Psoas muscle (tissue), 8 donors: ENCODE measurements around the gene KCNJ12. TPM values are rescaled to one million over a fixed set of nuclear protein-coding genes. Genes with fewer than 3 reads are reported as not detected.

Experiments
- ATAC-seq, 4 donors: fragments of 200-7000 bp; cut with Tn5 transposase; one replicate each; pipeline ENCODE4 v1.9.1; 2020; ENCODE audit warnings: moderate library complexity in 3 of 4, mild to moderate bottlenecking in 2 of 4
- DNase-seq, 2 donors: peaks; one replicate each; pipeline ENCODE4 v3.0.0-alpha.2; 2020
- H3K27ac ChIP-seq: fragments of 200-600 bp; one replicate; pipeline ENCODE4 v1.8.0; 2022
- H3K27me3 ChIP-seq, 3 donors: fragments of 200-600 bp in 1 of 3; one replicate each; pipeline versions ENCODE4 v1.6.1 to v1.8.0; 2013 to 2022; ENCODE audit warnings: low read length in 2 of 3, mild to moderate bottlenecking in 2 of 3, moderate library complexity in 1 of 3; ENCODE audit not compliant: insufficient read depth in 3 of 3
- H3K36me3 ChIP-seq, 2 donors: fragments of 200-600 bp in 1 of 2; one replicate each; pipeline versions ENCODE4 v1.6.1 to v1.8.0; 2013 to 2022; ENCODE audit warnings: low read depth in 1 of 2, mild to moderate bottlenecking in 1 of 2, moderate library complexity in 1 of 2; ENCODE audit not compliant: insufficient read depth in 1 of 2
- H3K4me1 ChIP-seq: fragments of 200-600 bp; one replicate; pipeline ENCODE4 v1.8.0; 2022
- H3K4me3 ChIP-seq: fragments of 200-600 bp; one replicate; pipeline ENCODE4 v1.8.0; 2022; ENCODE audit warnings: mild to moderate bottlenecking
- H3K9me3 ChIP-seq: fragments of 200-600 bp; one replicate; pipeline ENCODE4 v1.8.0; 2022
- CTCF ChIP-seq: fragments of 200-600 bp; IDR thresholded peaks from one replicate; pipeline ENCODE4 v1.8.0; 2022; ENCODE audit warnings: antibody characterized with exemption
- WGBS, 3 donors: extraction: QIAGEN DNeasy Blood & Tissue Kit; methylation state at CpG; one replicate each; pipeline versions ENCODE4 v1.1.6 to v1.1.7; 2013; 5-methylcytosine and 5-hydroxymethylcytosine counted together
- intact Hi-C, 2 donors: fragments of 100-400 bp; cut with DNase I; formaldehyde crosslinking; loops; one replicate each; pipeline versions ENCODE4 v1.11.0 to v1.14.2; 2022
- polyA plus RNA-seq, 3 donors: library from polyadenylated mRNA; stranded (reverse); fragments of 200-250 nt; gene quantifications; one replicate each; pipeline ENCODE4 v1.2.3, GENCODE V29; 2013
- total RNA-seq, 4 donors: library from RNA; stranded (reverse); fragmentation: NEBNext Ultra II Directional in 2 of 4; extraction: Animal tissue kit (Norgen Biotek cat#: 25700) in 2 of 4; gene quantifications; one replicate each; pipeline versions ENCODE4 v1.2.1 to v1.2.4, GENCODE V29; 2021 to 2023
- donor health status: healthy with polysubstance abuse.
- donor health status: DM: no; HTN: no; CAD: no; lungs with moderate emphysema.
- donor health status: Bipolar disorder and iron deficiency.
- donor health status: healthy.
- donor health status: DM: yes; HTN: yes; CAD: no.
- donor health status: DM: no; HTN: no; CAD: no.
- donor health status: DM: no; HTN: no; CAD: no.
- donor health status: DM: yes; HTN: yes; CAD: no.

Gene KCNJ12
- total and polyA plus RNA-seq, 7 donors: 5.2 to 42.7 (median 19.3) TPM

- Histone ChIP-seq H3K4me1 (peaks cover 32% of the 10 kb centered on the region), H3K9me3 (no peaks in the 10 kb centered on the region), H3K4me3 (no peak overlapping the region), H3K27me3 (no peaks in the 10 kb centered on the region), H3K36me3 (no peaks in the 10 kb centered on the region), H3K27ac (peak overlapping the region; percentile 46)
- intact Hi-C loops: loop anchor here in 1 of 2 donors (5.0 to 10.0 kb wide), 2 partner anchors 38 to 60 kb away; no protein-coding TSS in a partner anchor
- 64 to 77% (median 73%) methylated on average over 7 of the region's 7 CpGs for WGBS, 3 donors
- ATAC-seq (no peak), DNase-seq (no peak)
- no peak for TF ChIP-seq CTCF
These were observed 996 bp upstream of the KCNJ12 start for GRCh38 chr17:21375162-21375560.

- Histone ChIP-seq H3K27ac (peak overlapping the region; percentile 46), H3K4me3 (peak overlapping the region; percentile 68), H3K4me1 (peaks cover 29% of the 10 kb centered on the region), H3K9me3 (no peaks in the 10 kb centered on the region), H3K36me3 (no peaks in the 10 kb centered on the region), H3K27me3 (no peaks in the 10 kb centered on the region)
- TF ChIP-seq CTCF: no peak
- intact Hi-C loops: loop anchor here in 1 of 2 donors (5.0 to 10.0 kb wide), 2 partner anchors 38 to 61 kb away; no protein-coding TSS in a partner anchor
- 31 to 44% (median 38%) methylated on average over 11 of the region's 11 CpGs for WGBS, 3 donors
- no peak for ATAC-seq
- DNase-seq: no peak
These were observed 438 bp upstream of the KCNJ12 start for GRCh38 chr17:21375757-21376080.

GRCh38 chr17:21376759-21377690, 868 bp downstream of the KCNJ12 start:
- peak; percentile 44 to 68 for DNase-seq
- no peaks in the 10 kb centered on the region for H3K27me3 ChIP-seq
- H3K9me3 ChIP-seq: no peaks in the 10 kb centered on the region
- intact Hi-C loops: loop anchor here in 1 of 2 donors (5.0 to 10.0 kb wide), 2 partner anchors 40 to 62 kb away; no protein-coding TSS in a partner anchor
- no peaks in the 10 kb centered on the region for H3K36me3 ChIP-seq
- TF ChIP-seq CTCF: no peak
- H3K4me1 ChIP-seq: peaks cover 24% of the 10 kb centered on the region
- ATAC-seq: peak in 3 of 4 donors; percentile 10 to 30 (median 25)
- peak overlapping the region; percentile 68 for H3K4me3 ChIP-seq
- peak overlapping the region; percentile 87 for H3K27ac ChIP-seq
- WGBS, 3 donors: 3 to 7% (median 4%) methylated on average over 56 to 80 of the region's 80 CpGs

GRCh38 chr17:21377705-21378396, 1.7 kb downstream of the KCNJ12 start:
- Histone ChIP-seq H3K36me3 (no peaks in the 10 kb centered on the region), H3K27ac (peak overlapping the region; percentile 87), H3K4me1 (peaks cover 28% of the 10 kb centered on the region), H3K27me3 (no peaks in the 10 kb centered on the region), H3K9me3 (no peaks in the 10 kb centered on the region), H3K4me3 (peak overlapping the region; percentile 68)
- ATAC-seq: no peak
- DNase-seq: no peak
- 48 to 58% (median 54%) methylated on average over 37 to 43 of the region's 43 CpGs for WGBS, 3 donors
- intact Hi-C loops: loop anchor here in 1 of 2 donors (5.0 to 10.0 kb wide), 2 partner anchors 41 to 63 kb away; no protein-coding TSS in a partner anchor
- no peak for TF ChIP-seq CTCF
